Kidney (tissue), 14 donors: ENCODE data around the gene ADAD2. TPM values are rescaled to one million over a fixed set of nuclear protein-coding genes. Genes with fewer than 3 reads are reported as not detected.

Experiments
- DNase-seq, 5 donors: peaks; one replicate each; pipeline ENCODE4 v3.0.0-alpha.2; 2013 to 2020
- FAIRE-seq: peaks from 2 replicates; lab custom pipeline; 2012; peaks lifted over from hg19 to GRCh38; lab: Jason Lieb, UNC
- H3K27ac ChIP-seq, 2 donors: one replicate each; pipeline ENCODE4 v1.7.0; 2013; ENCODE audit warnings: low read depth in 2 of 2, low read length in 2 of 2, inconsistent platforms in 1 of 2
- H3K27me3 ChIP-seq: one replicate; pipeline ENCODE4 v1.7.1; 2013; ENCODE audit warnings: low read length, inconsistent platforms; ENCODE audit not compliant: control insufficient read depth, insufficient read depth
- H3K36me3 ChIP-seq, 3 donors: one replicate each; pipeline versions ENCODE4 v1.7.0 to v1.7.1; 2013; ENCODE audit warnings: low read length in 3 of 3, control low read depth in 1 of 3, inconsistent platforms in 1 of 3; ENCODE audit not compliant: insufficient read depth in 3 of 3, control insufficient read depth in 2 of 3
- H3K4me1 ChIP-seq, 3 donors: one replicate each; pipeline versions ENCODE4 v1.7.0 to v1.7.1; 2013; ENCODE audit warnings: low read length in 3 of 3, inconsistent platforms in 1 of 3, low read depth in 1 of 3; ENCODE audit not compliant: control insufficient read depth in 2 of 3, insufficient read depth in 2 of 3
- H3K4me3 ChIP-seq, 3 donors: one replicate each; pipeline versions ENCODE4 v1.7.0 to v1.8.1; 2013; ENCODE audit warnings: low read length in 3 of 3, control low read depth in 1 of 3, inconsistent platforms in 1 of 3
- H3K9ac ChIP-seq, 3 donors: one replicate each; pipeline versions ENCODE4 v1.7.0 to v1.7.1; 2013; ENCODE audit warnings: low read length in 3 of 3, control low read depth in 1 of 3, inconsistent platforms in 1 of 3
- H3K9me3 ChIP-seq, 3 donors: one replicate each; pipeline versions ENCODE4 v1.7.0 to v1.7.1; 2013; ENCODE audit warnings: low read length in 3 of 3, control low read depth in 1 of 3, inconsistent platforms in 1 of 3; ENCODE audit not compliant: control insufficient read depth in 2 of 3, insufficient read depth in 1 of 3
- CTCF ChIP-seq: IDR thresholded peaks from 3 replicates; pipeline ENCODE4 v1.5.1; 2012; ENCODE audit warnings: mild to moderate bottlenecking, moderate library complexity, borderline replicate concordance; ENCODE audit not compliant: insufficient read depth; ENCODE audit errors: extremely low read depth
- intact Hi-C: fragments of 100-400 bp; cut with DNase I; formaldehyde crosslinking; loops from one replicate; pipeline ENCODE4 v1.11.1; 2022
- polyA plus RNA-seq: library from polyadenylated mRNA; stranded (reverse); fragments of 350-450 nt; fragmentation: Illumina TruSeq; extraction: RNeasy Lipid Tissue Mini Kit (QIAGEN cat#74804); gene quantifications from one replicate; pipeline ENCODE4 v1.2.3, GENCODE V29; 2014; ENCODE audit warnings: low read depth, low replicate concordance; ENCODE audit not compliant: insufficient read depth
- total RNA-seq: library from RNA; stranded (reverse); fragmentation: NEBNext Ultra II Directional; extraction: Animal tissue kit (Norgen Biotek cat#: 25700); gene quantifications from one replicate; pipeline ENCODE4 v1.2.1, GENCODE V29; 2021
- donor health status: control.
- donor health status: control.
- donor health status: control.
- donor health status: control.
- donor health status: control.
- donor health status: DM: yes; HTN: yes; CAD: no.
- donor health status: Normal renal cell carcinoma (clear cell type).

ADAD2 gene
- total and polyA plus RNA-seq, 2 donors from 2014 or later, result 0.72 to 0.80 TPM

- FAIRE-seq (no peak), DNase-seq (no peak)
- H3K9ac ChIP-seq, result no peak overlapping the region
- H3K4me1 ChIP-seq, result peaks cover 2 to 25% (median 19%) of the 10 kb centered on the region in 3 donors
- H3K27ac ChIP-seq, result no peak overlapping the region
- H3K27me3 ChIP-seq, result no peaks in the 10 kb centered on the region
- H3K9me3 ChIP-seq, result no peaks in the 10 kb centered on the region
- TF ChIP-seq CTCF, result no peak
- H3K36me3 ChIP-seq, result peaks cover 0 to 8% (median 2%) of the 10 kb centered on the region in 3 donors
- intact Hi-C loops, result no loop called here
- no peak overlapping the region for H3K4me3 ChIP-seq
These were observed 16.6 kb upstream of the ADAD2 start for GRCh38 chr16:84174396-84174795.

GRCh38 chr16:84175350-84176081, 15.4 kb upstream of the ADAD2 start:
- Histone ChIP-seq H3K4me1 (peaks cover 2 to 25% (median 19%) of the 10 kb centered on the region in 3 donors), H3K27ac (no peak overlapping the region), H3K4me3 (no peak overlapping the region), H3K27me3 (no peaks in the 10 kb centered on the region), H3K9me3 (no peaks in the 10 kb centered on the region), H3K36me3 (peaks cover 0 to 11% (median 2%) of the 10 kb centered on the region in 3 donors), H3K9ac (peak overlapping the region in 1 of 3 donors; percentile 36)
- TF ChIP-seq CTCF, result peak; percentile 73
- FAIRE-seq (no peak), DNase-seq (peak in 3 of 5 donors; percentile 66 to 82 (median 79))
- intact Hi-C loops, result no loop called here

- intact Hi-C loops, result no loop called here
- FAIRE-seq (no peak), DNase-seq (peak in 1 of 5 donors; percentile 80)
- no peak for TF ChIP-seq CTCF
- Histone ChIP-seq H3K36me3 (peaks cover 0 to 15% (median 2%) of the 10 kb centered on the region in 3 donors), H3K4me3 (no peak overlapping the region), H3K27ac (peak overlapping the region; percentile 85 to 89), H3K9me3 (no peaks in the 10 kb centered on the region), H3K9ac (peak overlapping the region in 1 of 3 donors; percentile 35), H3K4me1 (peaks cover 2 to 25% (median 19%) of the 10 kb centered on the region in 3 donors), H3K27me3 (no peaks in the 10 kb centered on the region)
These were observed 14.5 kb upstream of the ADAD2 start for GRCh38 chr16:84176192-84177053.
